ENCODE data around the gene PCCA. TPM values are rescaled to one million over a fixed set of nuclear protein-coding genes. Genes with fewer than 3 reads are reported as not detected.

PCCA gene
- total RNA-seq, 1 donor: 33.7 TPM

DNA sequence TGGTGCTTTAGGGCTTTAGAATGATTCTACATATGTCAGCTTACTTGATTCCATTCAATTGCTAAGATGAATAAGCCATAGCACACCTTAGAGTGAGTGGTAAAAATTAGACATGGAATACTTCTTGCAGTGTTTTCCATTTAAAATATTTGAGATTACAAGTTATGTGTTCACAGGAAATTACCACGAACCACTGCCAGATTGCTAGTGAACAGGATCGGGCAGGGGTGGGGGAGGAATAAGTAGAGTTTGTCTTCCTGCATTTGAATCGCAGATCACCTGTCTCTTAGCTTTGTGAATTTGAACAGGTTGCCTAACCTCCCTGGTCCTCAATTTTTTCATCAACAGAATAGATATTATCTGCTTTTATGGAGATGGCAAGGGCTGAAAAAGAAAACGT is 375.1 kb downstream of the PCCA start:
- no peak overlapping the region for H3K4me3 ChIP-seq (ENCODE audit: low read depth, low read length)
- no peak for DNase-seq (ENCODE audit: low read depth)
- TF ChIP-seq, protein P1, sequence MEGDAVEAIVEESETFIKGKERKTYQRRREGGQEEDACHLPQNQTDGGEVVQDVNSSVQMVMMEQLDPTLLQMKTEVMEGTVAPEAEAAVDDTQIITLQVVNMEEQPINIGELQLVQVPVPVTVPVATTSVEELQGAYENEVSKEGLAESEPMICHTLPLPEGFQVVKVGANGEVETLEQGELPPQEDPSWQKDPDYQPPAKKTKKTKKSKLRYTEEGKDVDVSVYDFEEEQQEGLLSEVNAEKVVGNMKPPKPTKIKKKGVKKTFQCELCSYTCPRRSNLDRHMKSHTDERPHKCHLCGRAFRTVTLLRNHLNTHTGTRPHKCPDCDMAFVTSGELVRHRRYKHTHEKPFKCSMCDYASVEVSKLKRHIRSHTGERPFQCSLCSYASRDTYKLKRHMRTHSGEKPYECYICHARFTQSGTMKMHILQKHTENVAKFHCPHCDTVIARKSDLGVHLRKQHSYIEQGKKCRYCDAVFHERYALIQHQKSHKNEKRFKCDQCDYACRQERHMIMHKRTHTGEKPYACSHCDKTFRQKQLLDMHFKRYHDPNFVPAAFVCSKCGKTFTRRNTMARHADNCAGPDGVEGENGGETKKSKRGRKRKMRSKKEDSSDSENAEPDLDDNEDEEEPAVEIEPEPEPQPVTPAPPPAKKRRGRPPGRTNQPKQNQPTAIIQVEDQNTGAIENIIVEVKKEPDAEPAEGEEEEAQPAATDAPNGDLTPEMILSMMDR (IDR thresholded peaks at IDR 0.05; ENCODE audit: insufficient read depth, low read depth, low read length): no peak

DNA sequence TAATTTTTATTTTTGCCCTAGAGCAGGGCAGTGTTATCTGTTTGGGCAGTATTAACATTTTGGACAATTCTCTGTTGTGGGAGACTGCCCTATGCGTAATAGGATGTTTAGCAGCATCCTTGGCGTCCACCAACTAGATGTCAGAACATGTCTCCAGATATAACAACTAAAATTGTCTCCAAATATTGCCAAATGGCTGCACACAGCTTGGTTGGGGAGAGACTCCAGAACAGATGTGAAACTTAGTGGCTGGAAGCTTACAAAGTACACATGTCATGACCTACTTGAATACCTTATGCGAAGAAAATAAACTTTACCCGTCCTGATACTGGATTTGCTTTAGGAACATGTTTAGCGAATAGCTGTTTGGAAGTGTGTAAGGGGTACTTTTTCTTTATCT is 376.7 kb downstream of the PCCA start:
- DNase-seq (ENCODE audit: low read depth): no peak
- H3K4me3 ChIP-seq (ENCODE audit: low read depth, low read length): no peak overlapping the region
- TF ChIP-seq, protein P1 (IDR thresholded peaks at IDR 0.05; ENCODE audit: insufficient read depth, low read depth, low read length): no peak

DNA sequence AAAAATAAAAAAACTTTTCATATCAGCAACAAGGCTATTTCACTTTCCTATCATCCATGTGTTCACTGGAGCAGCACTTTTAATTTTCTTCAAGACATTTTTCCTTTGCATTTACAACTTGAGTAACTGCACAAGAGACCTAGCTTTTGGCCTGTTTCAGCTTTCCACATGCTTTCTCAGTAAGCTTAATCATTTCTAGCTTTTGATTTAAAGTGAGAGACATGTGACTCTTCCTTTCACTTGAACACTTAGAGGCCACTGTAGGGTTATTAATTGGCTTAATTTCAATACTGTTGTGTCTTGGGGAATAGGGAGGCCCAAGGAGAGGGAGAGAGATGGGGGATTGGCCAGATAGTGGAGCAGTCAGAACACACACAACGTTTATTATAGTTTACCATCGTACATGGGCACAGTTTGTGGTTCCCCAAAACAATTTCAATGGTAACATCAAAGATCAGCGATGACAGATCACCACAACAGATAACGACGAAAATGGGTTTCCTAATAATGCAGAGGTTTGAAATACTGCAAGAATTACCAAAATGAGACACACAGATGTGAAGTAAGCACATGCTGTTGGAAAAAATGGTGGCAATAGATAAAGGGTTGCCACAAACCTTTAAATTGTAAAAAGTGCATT is 382.1 kb downstream of the PCCA start:
- TF ChIP-seq, protein P1 (IDR thresholded peaks at IDR 0.05; ENCODE audit: insufficient read depth, low read depth, low read length): no peak
- H3K4me3 ChIP-seq (ENCODE audit: low read depth, low read length): no peak overlapping the region
- DNase-seq (ENCODE audit: low read depth): no peak

DNA sequence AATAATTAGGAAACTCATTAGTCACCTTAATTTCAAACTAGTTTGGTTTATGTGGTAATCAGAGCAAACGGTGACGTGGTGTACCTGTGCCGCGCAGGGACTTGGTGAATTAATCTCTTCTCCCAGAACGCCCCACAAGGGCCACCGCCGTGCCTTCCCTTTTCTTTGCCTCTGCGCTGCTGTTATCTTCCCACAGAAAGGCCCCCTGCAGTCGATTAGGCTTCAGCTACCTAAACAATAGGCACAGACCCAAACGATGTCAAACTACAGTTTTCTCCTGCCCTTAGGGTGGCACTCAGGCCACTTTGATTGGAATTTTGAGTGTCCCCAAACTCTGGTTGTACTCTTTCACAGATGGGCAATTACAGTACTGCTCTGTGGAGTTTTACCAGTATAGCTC is 384.2 kb downstream of the PCCA start:
- DNase-seq (ENCODE audit: low read depth): no peak

GRCh38 chr13:100473501-100474044 is 384.7 kb downstream of the PCCA start:
- DNase-seq (ENCODE audit: low read depth): no peak
- TF ChIP-seq, protein P1 (IDR thresholded peaks at IDR 0.05; ENCODE audit: insufficient read depth, low read depth, low read length): no peak
- no peak overlapping the region for H3K4me3 ChIP-seq (ENCODE audit: low read depth, low read length)

More for the DNA sequence above, 384.2 kb downstream of the PCCA start:
- H3K4me3 ChIP-seq (ENCODE audit: low read depth, low read length): no peak overlapping the region
- TF ChIP-seq, protein P1 (IDR thresholded peaks at IDR 0.05; ENCODE audit: insufficient read depth, low read depth, low read length): no peak

GRCh38 chr13:100476963-100477362 is 388.1 kb downstream of the PCCA start:
- no peak for DNase-seq (ENCODE audit: low read depth)
- TF ChIP-seq, protein P1 (IDR thresholded peaks at IDR 0.05; ENCODE audit: insufficient read depth, low read depth, low read length): no peak
- no peak overlapping the region for H3K4me3 ChIP-seq (ENCODE audit: low read depth, low read length)

All from fibroblast of villous mesenchyme (primary cell).